HepG2 (cell line): ENCODE results near the gene GLT1D1. TPM values are rescaled to one million over a fixed set of nuclear protein-coding genes. Genes with fewer than 3 reads are reported as not detected.

ENCODE experiments used
- ARHGAP35 ChIP-seq: sonication (generic); formaldehyde crosslinking; IDR thresholded peaks from 2 replicates; pipeline ENCODE4 v1.9.0; 2022; ENCODE audit warnings: mild to moderate bottlenecking, inconsistent platforms, moderate library complexity, missing genetic modification reagents, borderline replicate concordance
- DBP ChIP-seq: sonication (generic); formaldehyde crosslinking; IDR thresholded peaks from 2 replicates; pipeline ENCODE4 v1.4.0; 2020; ENCODE audit warnings: missing genetic modification reagents; ENCODE audit errors: not compliant biosample characterization
- FOXC1 ChIP-seq: sonication (generic); formaldehyde crosslinking; IDR thresholded peaks from 2 replicates; pipeline ENCODE4 v1.8.0; 2022; ENCODE audit warnings: mild to moderate bottlenecking, missing genetic modification reagents, borderline replicate concordance
- KDM1A ChIP-seq: IDR thresholded peaks from 2 replicates; pipeline ENCODE4 v1.6.1; 2016; ENCODE audit warnings: missing compliant biosample characterization
- MAX ChIP-seq: IDR thresholded peaks from 2 replicates; pipeline ENCODE4 v1.6.1; 2012; ENCODE audit warnings: inconsistent platforms
- MYNN ChIP-seq: sonication (generic); formaldehyde crosslinking; IDR thresholded peaks from 2 replicates; pipeline ENCODE4 v1.4.0; 2020; ENCODE audit warnings: mild to moderate bottlenecking, low read depth, missing genetic modification reagents
- NR2F6 ChIP-seq, 2 experiments: IDR thresholded peaks; 2 replicates each; pipeline ENCODE4 v1.6.1; 2016; ENCODE audit warnings: antibody characterized with exemption in 1 of 2, mild to moderate bottlenecking in 1 of 2
- PLRG1 ChIP-seq: fragments of 450-650 bp; conservative IDR thresholded peaks from 2 replicates; pipeline ENCODE4 v1.6.1; 2016
- RELA ChIP-seq: sonication (generic); formaldehyde crosslinking; IDR thresholded peaks from 2 replicates; pipeline ENCODE4 v1.4.0; 2020; ENCODE audit warnings: missing genetic modification reagents
- SRSF9 ChIP-seq: fragments of 200-400 bp; formaldehyde crosslinking; IDR thresholded peaks from 2 replicates; pipeline ENCODE4 v1.6.1; 2018; ENCODE audit warnings: borderline replicate concordance, mild to moderate bottlenecking, low read depth, low read length; ENCODE audit not compliant: insufficient read depth, poor library complexity, severe bottlenecking
- ZFP1 ChIP-seq: IDR thresholded peaks from 2 replicates; pipeline ENCODE4 v1.6.1; 2016
- ZNF547 ChIP-seq: sonication (generic); formaldehyde crosslinking; IDR thresholded peaks from 2 replicates; pipeline ENCODE4 v1.5.1; 2020; ENCODE audit warnings: mild to moderate bottlenecking, missing genetic modification reagents
- ZNF598 ChIP-seq: sonication (generic); formaldehyde crosslinking; IDR thresholded peaks from 2 replicates; pipeline ENCODE4 v1.5.1; 2020; ENCODE audit warnings: mild to moderate bottlenecking, missing genetic modification reagents, borderline replicate concordance
- polyA plus RNA-seq, 8 experiments: library from polyadenylated mRNA; depleted of rRNA in 3 of 8; stranded (reverse) in 7 of 8; unstranded in 1 of 8; fragments of >200 nt; fragmentation: Illumina TruSeq in 4 of 8; extraction: Trizol in 4 of 8; gene quantifications; 2 replicates each; pipeline versions ENCODE4 v1.2.1 to v1.2.3, GENCODE V29; 2011 to 2016; ENCODE audit warnings: low read depth in 4 of 8, missing spikeins in 1 of 8, mixed read lengths in 1 of 8; ENCODE audit not compliant: insufficient read depth in 1 of 8
- total RNA-seq, 5 experiments: library from RNA; depleted of rRNA; stranded (reverse); fragments of >200 nt; fragmentation: Illumina TruSeq; extraction: Trizol; gene quantifications; 2 replicates each; pipeline ENCODE4 v1.2.3, GENCODE V29; 2016; ENCODE audit warnings: low read depth in 1 of 5
- TF ChIP-seq, protein P1 (sequence below): sonication (generic); formaldehyde crosslinking; IDR thresholded peaks from 2 replicates; pipeline ENCODE4 v1.5.0; 2020; ENCODE audit warnings: missing genetic modification reagents
- TF ChIP-seq, protein P2 (sequence below): sonication (generic); formaldehyde crosslinking; IDR thresholded peaks from 2 replicates; pipeline ENCODE4 v1.4.0; 2020; ENCODE audit warnings: mild to moderate bottlenecking, missing genetic modification reagents, borderline replicate concordance
- TF ChIP-seq, protein P3 (sequence below): sonication (generic); formaldehyde crosslinking; IDR thresholded peaks from 2 replicates; pipeline ENCODE4 v1.9.0; 2021; ENCODE audit warnings: mild to moderate bottlenecking, missing genetic modification reagents

The GLT1D1 gene
- total and polyA plus RNA-seq, 2 of the 13 experiments (the other 11 are each of a cell fraction or from before 2014, with no cell fraction given): 0.09 to 0.17 TPM

DNA sequence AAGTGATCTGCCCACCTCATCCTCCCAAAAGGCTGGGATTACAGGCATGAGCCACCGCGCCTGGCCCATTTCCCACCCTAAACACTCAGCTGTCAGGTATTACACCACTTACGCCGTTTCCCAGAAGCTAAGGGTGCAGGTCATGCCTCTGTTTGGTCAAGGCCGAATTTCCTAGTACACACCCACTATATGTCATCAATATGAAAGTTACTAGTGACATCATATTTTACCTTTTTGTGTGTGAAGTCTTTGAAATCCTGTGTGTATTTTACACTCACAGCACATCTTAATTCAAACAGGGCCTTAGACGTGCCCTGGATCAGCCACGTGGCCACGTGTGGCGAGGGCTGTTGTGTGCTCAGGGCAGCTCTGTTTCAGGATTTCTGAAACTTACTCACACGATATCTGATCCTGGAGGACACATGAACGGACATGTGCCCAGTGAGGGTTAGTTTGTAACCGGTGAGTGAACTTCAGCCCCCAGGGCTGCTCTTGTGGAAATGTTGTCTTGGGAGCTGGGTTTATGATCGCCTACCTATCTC, 51.8 kb downstream of the GLT1D1 start (continued):
- TF ChIP-seq, protein P1, sequence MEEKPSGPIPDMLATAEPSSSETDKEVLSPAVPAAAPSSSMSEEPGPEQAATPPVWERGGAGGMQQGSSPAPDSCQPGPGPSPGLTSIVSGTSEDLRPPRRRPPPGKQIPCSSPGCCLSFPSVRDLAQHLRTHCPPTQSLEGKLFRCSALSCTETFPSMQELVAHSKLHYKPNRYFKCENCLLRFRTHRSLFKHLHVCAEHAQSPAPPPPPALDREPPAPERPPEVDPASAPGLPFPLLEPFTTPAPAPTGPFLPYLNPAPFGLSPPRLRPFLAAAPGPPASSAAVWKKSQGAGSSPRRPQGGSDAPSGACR: peak; percentile 72; the same call in 1 of the 2 replicates
- TF ChIP-seq, protein P2, sequence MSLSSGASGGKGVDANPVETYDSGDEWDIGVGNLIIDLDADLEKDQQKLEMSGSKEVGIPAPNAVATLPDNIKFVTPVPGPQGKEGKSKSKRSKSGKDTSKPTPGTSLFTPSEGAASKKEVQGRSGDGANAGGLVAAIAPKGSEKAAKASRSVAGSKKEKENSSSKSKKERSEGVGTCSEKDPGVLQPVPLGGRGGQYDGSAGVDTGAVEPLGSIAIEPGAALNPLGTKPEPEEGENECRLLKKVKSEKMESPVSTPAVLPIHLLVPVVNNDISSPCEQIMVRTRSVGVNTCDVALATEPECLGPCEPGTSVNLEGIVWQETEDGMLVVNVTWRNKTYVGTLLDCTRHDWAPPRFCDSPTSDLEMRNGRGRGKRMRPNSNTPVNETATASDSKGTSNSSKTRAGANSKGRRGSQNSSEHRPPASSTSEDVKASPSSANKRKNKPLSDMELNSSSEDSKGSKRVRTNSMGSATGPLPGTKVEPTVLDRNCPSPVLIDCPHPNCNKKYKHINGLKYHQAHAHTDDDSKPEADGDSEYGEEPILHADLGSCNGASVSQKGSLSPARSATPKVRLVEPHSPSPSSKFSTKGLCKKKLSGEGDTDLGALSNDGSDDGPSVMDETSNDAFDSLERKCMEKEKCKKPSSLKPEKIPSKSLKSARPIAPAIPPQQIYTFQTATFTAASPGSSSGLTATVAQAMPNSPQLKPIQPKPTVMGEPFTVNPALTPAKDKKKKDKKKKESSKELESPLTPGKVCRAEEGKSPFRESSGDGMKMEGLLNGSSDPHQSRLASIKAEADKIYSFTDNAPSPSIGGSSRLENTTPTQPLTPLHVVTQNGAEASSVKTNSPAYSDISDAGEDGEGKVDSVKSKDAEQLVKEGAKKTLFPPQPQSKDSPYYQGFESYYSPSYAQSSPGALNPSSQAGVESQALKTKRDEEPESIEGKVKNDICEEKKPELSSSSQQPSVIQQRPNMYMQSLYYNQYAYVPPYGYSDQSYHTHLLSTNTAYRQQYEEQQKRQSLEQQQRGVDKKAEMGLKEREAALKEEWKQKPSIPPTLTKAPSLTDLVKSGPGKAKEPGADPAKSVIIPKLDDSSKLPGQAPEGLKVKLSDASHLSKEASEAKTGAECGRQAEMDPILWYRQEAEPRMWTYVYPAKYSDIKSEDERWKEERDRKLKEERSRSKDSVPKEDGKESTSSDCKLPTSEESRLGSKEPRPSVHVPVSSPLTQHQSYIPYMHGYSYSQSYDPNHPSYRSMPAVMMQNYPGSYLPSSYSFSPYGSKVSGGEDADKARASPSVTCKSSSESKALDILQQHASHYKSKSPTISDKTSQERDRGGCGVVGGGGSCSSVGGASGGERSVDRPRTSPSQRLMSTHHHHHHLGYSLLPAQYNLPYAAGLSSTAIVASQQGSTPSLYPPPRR (CRISPR knock-in tag): peak; percentile 81
- peak; percentile 56 for TF ChIP-seq KDM1A (CRISPR knock-in tag)
- no peak for TF ChIP-seq ZNF547 (CRISPR knock-in tag)
- TF ChIP-seq NR2F6 (IDR thresholded peaks at IDR 0.05): peak; percentile 70
- TF ChIP-seq NR2F6 (CRISPR knock-in tag; IDR thresholded peaks at IDR 0.05): peak; percentile 70; the same call in 1 of the 2 replicates
- TF ChIP-seq DBP (CRISPR knock-in tag): no peak
- TF ChIP-seq MYNN: no peak
- no peak for TF ChIP-seq RELA
- no peak for TF ChIP-seq SRSF9
- peak; percentile 79; the same call in 1 of the 2 replicates for TF ChIP-seq FOXC1
- peak; percentile 51; the same call in 1 of the 2 replicates for TF ChIP-seq ZNF598 (CRISPR knock-in tag)
- TF ChIP-seq, protein P3, sequence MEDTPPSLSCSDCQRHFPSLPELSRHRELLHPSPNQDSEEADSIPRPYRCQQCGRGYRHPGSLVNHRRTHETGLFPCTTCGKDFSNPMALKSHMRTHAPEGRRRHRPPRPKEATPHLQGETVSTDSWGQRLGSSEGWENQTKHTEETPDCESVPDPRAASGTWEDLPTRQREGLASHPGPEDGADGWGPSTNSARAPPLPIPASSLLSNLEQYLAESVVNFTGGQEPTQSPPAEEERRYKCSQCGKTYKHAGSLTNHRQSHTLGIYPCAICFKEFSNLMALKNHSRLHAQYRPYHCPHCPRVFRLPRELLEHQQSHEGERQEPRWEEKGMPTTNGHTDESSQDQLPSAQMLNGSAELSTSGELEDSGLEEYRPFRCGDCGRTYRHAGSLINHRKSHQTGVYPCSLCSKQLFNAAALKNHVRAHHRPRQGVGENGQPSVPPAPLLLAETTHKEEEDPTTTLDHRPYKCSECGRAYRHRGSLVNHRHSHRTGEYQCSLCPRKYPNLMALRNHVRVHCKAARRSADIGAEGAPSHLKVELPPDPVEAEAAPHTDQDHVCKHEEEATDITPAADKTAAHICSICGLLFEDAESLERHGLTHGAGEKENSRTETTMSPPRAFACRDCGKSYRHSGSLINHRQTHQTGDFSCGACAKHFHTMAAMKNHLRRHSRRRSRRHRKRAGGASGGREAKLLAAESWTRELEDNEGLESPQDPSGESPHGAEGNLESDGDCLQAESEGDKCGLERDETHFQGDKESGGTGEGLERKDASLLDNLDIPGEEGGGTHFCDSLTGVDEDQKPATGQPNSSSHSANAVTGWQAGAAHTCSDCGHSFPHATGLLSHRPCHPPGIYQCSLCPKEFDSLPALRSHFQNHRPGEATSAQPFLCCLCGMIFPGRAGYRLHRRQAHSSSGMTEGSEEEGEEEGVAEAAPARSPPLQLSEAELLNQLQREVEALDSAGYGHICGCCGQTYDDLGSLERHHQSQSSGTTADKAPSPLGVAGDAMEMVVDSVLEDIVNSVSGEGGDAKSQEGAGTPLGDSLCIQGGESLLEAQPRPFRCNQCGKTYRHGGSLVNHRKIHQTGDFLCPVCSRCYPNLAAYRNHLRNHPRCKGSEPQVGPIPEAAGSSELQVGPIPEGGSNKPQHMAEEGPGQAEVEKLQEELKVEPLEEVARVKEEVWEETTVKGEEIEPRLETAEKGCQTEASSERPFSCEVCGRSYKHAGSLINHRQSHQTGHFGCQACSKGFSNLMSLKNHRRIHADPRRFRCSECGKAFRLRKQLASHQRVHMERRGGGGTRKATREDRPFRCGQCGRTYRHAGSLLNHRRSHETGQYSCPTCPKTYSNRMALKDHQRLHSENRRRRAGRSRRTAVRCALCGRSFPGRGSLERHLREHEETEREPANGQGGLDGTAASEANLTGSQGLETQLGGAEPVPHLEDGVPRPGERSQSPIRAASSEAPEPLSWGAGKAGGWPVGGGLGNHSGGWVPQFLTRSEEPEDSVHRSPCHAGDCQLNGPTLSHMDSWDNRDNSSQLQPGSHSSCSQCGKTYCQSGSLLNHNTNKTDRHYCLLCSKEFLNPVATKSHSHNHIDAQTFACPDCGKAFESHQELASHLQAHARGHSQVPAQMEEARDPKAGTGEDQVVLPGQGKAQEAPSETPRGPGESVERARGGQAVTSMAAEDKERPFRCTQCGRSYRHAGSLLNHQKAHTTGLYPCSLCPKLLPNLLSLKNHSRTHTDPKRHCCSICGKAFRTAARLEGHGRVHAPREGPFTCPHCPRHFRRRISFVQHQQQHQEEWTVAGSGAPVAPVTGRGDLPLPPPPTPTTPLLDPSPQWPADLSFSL: 0 out of 2 replicates have a peak, but pooled peaks have one; percentile 65
- TF ChIP-seq PLRG1: no peak
- peak; percentile 99 for TF ChIP-seq MAX
- no peak for TF ChIP-seq ARHGAP35
- no peak for TF ChIP-seq ZFP1 (CRISPR knock-in tag)
